Neural progenitor cell (in vitro differentiated cells): ENCODE results near the gene TRPM3. TPM values are rescaled to one million over a fixed set of nuclear protein-coding genes. Genes with fewer than 3 reads are reported as not detected.

Source experiments
- DNase-seq: peaks from one replicate; pipeline ENCODE4 v3.0.0-alpha.2; 2016; ENCODE audit warnings: low spot score
- H2AFZ ChIP-seq: fragments of 200-600 bp; sonication (generic); replicated peaks from 2 replicates; pipeline ENCODE4 v1.6.1; 2016; ENCODE audit warnings: antibody characterized with exemption
- H3F3A ChIP-seq: fragments of 200-600 bp; sonication (generic); 2 replicates; pipeline ENCODE4 v1.6.1; 2016; ENCODE audit warnings: antibody characterized with exemption, low read depth
- H3K27ac ChIP-seq: fragments of 200-600 bp; sonication (generic); 2 replicates; pipeline ENCODE4 v1.5.1; 2016; ENCODE audit warnings: mild to moderate bottlenecking
- H3K27me3 ChIP-seq: fragments of 200-600 bp; sonication (generic); 2 replicates; pipeline ENCODE4 v1.6.1; 2016; ENCODE audit warnings: mild to moderate bottlenecking, moderate library complexity
- H3K36me3 ChIP-seq: fragments of 200-600 bp; sonication (generic); 2 replicates; pipeline ENCODE4 v1.5.1; 2016
- H3K4me1 ChIP-seq: fragments of 200-600 bp; sonication (generic); 2 replicates; pipeline ENCODE4 v1.6.1; 2016; ENCODE audit warnings: mixed run types
- H3K4me2 ChIP-seq: fragments of 200-600 bp; sonication (generic); 2 replicates; pipeline ENCODE4 v1.6.1; 2016
- H3K4me3 ChIP-seq: fragments of 200-600 bp; sonication (generic); 2 replicates; pipeline ENCODE4 v1.5.1; 2016
- H3K79me2 ChIP-seq: fragments of 200-600 bp; sonication (generic); 2 replicates; pipeline ENCODE4 v1.6.1; 2016; ENCODE audit warnings: low read depth
- H3K9ac ChIP-seq: fragments of 200-600 bp; sonication (generic); 2 replicates; pipeline ENCODE4 v1.6.1; 2016
- H3K9me3 ChIP-seq: fragments of 200-600 bp; sonication (generic); 2 replicates; pipeline ENCODE4 v1.5.1; 2016; ENCODE audit warnings: low read depth
- H4K20me1 ChIP-seq: fragments of 200-600 bp; sonication (generic); 2 replicates; pipeline ENCODE4 v1.6.1; 2016; ENCODE audit warnings: low read depth
- H3K27ac Mint-ChIP-seq: 3 replicates; pipeline ENCODE4 v1.8.0; 2021; ENCODE audit warnings: mixed read lengths
- H3K27me3 Mint-ChIP-seq: 2 replicates; pipeline ENCODE4 v1.8.0; 2022; ENCODE audit warnings: low read depth, mild to moderate bottlenecking, inconsistent platforms, moderate library complexity, mixed read lengths; ENCODE audit not compliant: insufficient read depth
- H3K36me3 Mint-ChIP-seq: 3 replicates; pipeline ENCODE4 v1.8.0; 2021; ENCODE audit warnings: mixed read lengths
- H3K4me1 Mint-ChIP-seq: 3 replicates; pipeline ENCODE4 v1.8.0; 2021; ENCODE audit warnings: mixed read lengths
- H3K4me3 Mint-ChIP-seq: 3 replicates; pipeline ENCODE4 v1.8.0; 2021; ENCODE audit warnings: mild to moderate bottlenecking, moderate library complexity, mixed read lengths
- H3K9me3 Mint-ChIP-seq: 3 replicates; pipeline ENCODE4 v1.8.0; 2020; ENCODE audit warnings: mixed read lengths
- EZH2 ChIP-seq: fragments of 200-600 bp; sonication (generic); IDR thresholded peaks from 2 replicates; pipeline ENCODE4 v1.6.1; 2017; ENCODE audit warnings: antibody characterized with exemption, mild to moderate bottlenecking, moderate library complexity
- EZH2phosphoT487 ChIP-seq: fragments of 200-600 bp; sonication (generic); IDR thresholded peaks from 2 replicates; pipeline ENCODE4 v1.6.1; 2017; ENCODE audit warnings: antibody characterized with exemption
- total RNA-seq: library from RNA; depleted of rRNA; stranded (reverse); fragments of >200 nt; gene quantifications from 2 replicates; pipeline ENCODE4 v1.2.3, GENCODE V29; 2015; ENCODE audit warnings: low replicate concordance
- TF ChIP-seq, protein P1 (sequence below): fragments of 200-600 bp; sonication (generic); IDR thresholded peaks from 2 replicates; pipeline ENCODE4 v1.5.1; 2017; ENCODE audit warnings: antibody characterized with exemption, mild to moderate bottlenecking

Gene TRPM3
- total RNA-seq, 1 donor from 2014 or later, result 37.2 TPM

DNA sequence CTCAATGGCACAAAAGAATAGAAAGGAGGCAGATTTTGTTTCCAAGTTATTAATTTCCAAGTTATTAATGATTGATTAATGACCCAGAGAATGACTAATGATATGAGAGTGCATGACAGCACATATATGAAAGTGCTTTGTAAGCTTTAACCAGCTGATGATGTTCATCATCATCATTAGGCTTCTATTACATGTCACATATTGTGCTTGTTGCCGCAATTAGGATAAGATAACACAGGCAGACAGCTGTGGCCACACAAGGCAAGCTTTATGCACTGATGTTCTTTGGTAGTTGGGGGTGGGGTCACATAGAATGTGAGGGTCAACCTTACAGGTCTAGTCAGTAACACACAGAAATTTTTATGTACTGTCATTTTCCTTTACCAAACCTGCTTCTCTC, 219.7 kb downstream of the TRPM3 start:
- Mint-ChIP-seq H3K27ac (no peak overlapping the region), H3K9me3 (no peaks in the 10 kb centered on the region), H3K4me1 (peaks cover 31% of the 10 kb centered on the region), H3K4me3 (no peak overlapping the region), H3K36me3 (no peaks in the 10 kb centered on the region), H3K27me3 (no peaks in the 10 kb centered on the region)
- Histone ChIP-seq H3K27me3 (no peaks in the 10 kb centered on the region), H3K9ac (no peak overlapping the region), H3K4me1 (peaks cover 45% of the 10 kb centered on the region), H3K27ac (no peak overlapping the region), H3K4me2 (no peak overlapping the region), H4K20me1 (no peaks in the 10 kb centered on the region), H3K9me3 (no peaks in the 10 kb centered on the region), H3K36me3 (no peaks in the 10 kb centered on the region), H3K79me2 (peaks cover 15% of the 10 kb centered on the region), H3K4me3 (no peak overlapping the region), H3F3A (no peaks in the 10 kb centered on the region), H2AFZ (no peak overlapping the region)
- DNase-seq, result no peak
- TF ChIP-seq EZH2phosphoT487, result no peak

DNA sequence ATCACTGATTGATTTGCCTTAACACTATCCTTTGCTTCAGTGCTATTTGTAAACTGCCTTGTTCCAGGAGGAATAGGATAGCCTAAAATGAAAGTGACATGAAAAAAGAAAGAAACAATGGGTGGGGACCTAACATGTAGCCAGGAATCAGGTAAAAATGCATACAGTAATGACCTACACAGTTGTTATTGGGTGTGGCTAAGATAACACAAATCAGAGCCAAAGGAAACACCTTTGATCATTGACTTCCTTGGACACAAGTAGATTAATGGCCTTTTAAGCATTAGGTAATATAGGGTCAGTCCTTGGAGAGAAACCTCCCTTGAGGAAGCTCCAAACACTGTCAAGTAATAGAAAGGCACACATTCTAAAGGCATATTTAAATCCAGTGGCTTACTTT, 220.4 kb downstream of the TRPM3 start:
- no peak overlapping the region for H3K27ac Mint-ChIP-seq
- H2AFZ ChIP-seq, result no peak overlapping the region
- peaks cover 30% of the 10 kb centered on the region for H3K4me1 Mint-ChIP-seq
- no peaks in the 10 kb centered on the region for H4K20me1 ChIP-seq
- no peaks in the 10 kb centered on the region for H3K27me3 ChIP-seq
- H3K9me3 Mint-ChIP-seq, result no peaks in the 10 kb centered on the region
- TF ChIP-seq, protein P1, sequence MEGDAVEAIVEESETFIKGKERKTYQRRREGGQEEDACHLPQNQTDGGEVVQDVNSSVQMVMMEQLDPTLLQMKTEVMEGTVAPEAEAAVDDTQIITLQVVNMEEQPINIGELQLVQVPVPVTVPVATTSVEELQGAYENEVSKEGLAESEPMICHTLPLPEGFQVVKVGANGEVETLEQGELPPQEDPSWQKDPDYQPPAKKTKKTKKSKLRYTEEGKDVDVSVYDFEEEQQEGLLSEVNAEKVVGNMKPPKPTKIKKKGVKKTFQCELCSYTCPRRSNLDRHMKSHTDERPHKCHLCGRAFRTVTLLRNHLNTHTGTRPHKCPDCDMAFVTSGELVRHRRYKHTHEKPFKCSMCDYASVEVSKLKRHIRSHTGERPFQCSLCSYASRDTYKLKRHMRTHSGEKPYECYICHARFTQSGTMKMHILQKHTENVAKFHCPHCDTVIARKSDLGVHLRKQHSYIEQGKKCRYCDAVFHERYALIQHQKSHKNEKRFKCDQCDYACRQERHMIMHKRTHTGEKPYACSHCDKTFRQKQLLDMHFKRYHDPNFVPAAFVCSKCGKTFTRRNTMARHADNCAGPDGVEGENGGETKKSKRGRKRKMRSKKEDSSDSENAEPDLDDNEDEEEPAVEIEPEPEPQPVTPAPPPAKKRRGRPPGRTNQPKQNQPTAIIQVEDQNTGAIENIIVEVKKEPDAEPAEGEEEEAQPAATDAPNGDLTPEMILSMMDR, result no peak
- no peak for TF ChIP-seq EZH2
- TF ChIP-seq EZH2phosphoT487, result no peak
- H3K4me3 Mint-ChIP-seq, result no peak overlapping the region
- H3K4me3 ChIP-seq, result no peak overlapping the region
- no peak overlapping the region for H3K27ac ChIP-seq
- peaks cover 15% of the 10 kb centered on the region for H3K79me2 ChIP-seq
- no peaks in the 10 kb centered on the region for H3K36me3 ChIP-seq
- H3K4me1 ChIP-seq, result peaks cover 45% of the 10 kb centered on the region
- no peaks in the 10 kb centered on the region for H3K9me3 ChIP-seq
- no peaks in the 10 kb centered on the region for H3K36me3 Mint-ChIP-seq
- no peaks in the 10 kb centered on the region for H3K27me3 Mint-ChIP-seq
- no peak overlapping the region for H3K4me2 ChIP-seq
- H3F3A ChIP-seq, result no peaks in the 10 kb centered on the region
- no peak overlapping the region for H3K9ac ChIP-seq
- DNase-seq, result no peak

DNA sequence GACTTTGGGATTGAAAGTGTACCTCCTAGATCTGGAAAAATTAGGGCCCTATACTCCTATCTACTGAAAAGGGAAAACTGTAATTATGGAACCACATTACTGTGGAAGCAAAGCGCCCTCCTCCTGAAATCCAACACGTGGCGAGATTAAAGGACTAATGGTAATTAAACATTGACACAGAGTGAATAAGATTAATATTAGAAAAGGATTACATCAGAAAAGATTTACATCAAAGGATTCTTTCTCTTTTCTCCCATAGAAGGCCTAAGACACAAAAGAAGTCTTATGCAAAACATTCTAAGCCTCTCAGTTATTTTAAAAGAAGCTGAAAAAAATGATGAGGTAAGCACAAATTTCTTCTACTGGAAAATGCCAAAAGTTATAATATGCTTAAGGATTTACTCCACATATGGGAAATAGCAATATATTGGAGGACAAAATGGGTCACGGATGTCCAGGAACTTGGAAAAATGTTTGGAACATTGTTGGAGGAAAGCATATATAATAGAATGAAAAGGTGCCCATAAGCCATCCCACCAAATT, 227.8 kb downstream of the TRPM3 start:
- Mint-ChIP-seq H3K27me3 (no peaks in the 10 kb centered on the region), H3K4me3 (no peak overlapping the region), H3K4me1 (peaks cover 8% of the 10 kb centered on the region), H3K27ac (peak overlapping the region; percentile 7), H3K36me3 (peaks cover 2% of the 10 kb centered on the region), H3K9me3 (no peaks in the 10 kb centered on the region)
- Histone ChIP-seq H3K36me3 (no peaks in the 10 kb centered on the region), H3F3A (peaks cover 26% of the 10 kb centered on the region), H3K4me2 (peak overlapping the region; percentile 13), H3K4me3 (no peak overlapping the region), H3K27me3 (no peaks in the 10 kb centered on the region), H4K20me1 (no peaks in the 10 kb centered on the region), H3K4me1 (peaks cover 27% of the 10 kb centered on the region), H2AFZ (no peak overlapping the region), H3K9me3 (no peaks in the 10 kb centered on the region), H3K9ac (no peak overlapping the region), H3K27ac (peak overlapping the region; percentile 65), H3K79me2 (peaks cover 19% of the 10 kb centered on the region)
- DNase-seq, result no peak
- TF ChIP-seq EZH2phosphoT487 (no peak), EZH2 (no peak)
- TF ChIP-seq, protein P1, result no peak

DNA sequence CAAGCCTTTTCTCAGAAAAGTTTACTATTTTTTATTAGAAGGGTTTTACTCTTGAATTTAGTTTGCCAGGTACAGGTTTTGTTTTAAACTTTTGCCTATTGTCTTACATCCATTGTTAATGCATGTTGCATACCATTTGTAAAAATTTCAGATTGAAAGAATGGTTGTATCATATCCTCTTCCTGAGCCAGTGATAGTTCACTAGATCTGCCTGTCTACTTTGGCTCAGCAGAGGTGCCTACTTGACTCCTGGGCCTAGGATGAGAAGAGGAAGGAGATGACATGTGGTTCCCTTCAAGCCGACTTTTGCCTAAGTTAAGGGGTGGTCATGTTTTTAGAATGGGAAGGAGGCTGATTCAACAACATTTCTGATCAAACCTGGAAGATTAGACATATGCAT, 232.9 kb downstream of the TRPM3 start:
- peaks cover 43% of the 10 kb centered on the region for H3K4me1 ChIP-seq
- H3K4me3 Mint-ChIP-seq, result no peak overlapping the region
- H3K27ac Mint-ChIP-seq, result no peak overlapping the region
- no peak overlapping the region for H3K4me3 ChIP-seq
- H3F3A ChIP-seq, result peaks cover 6% of the 10 kb centered on the region
- H3K9me3 Mint-ChIP-seq, result no peaks in the 10 kb centered on the region
- H3K79me2 ChIP-seq, result peaks cover 25% of the 10 kb centered on the region
- no peaks in the 10 kb centered on the region for H4K20me1 ChIP-seq
- H3K27ac ChIP-seq, result no peak overlapping the region
- H3K9ac ChIP-seq, result no peak overlapping the region
- no peak overlapping the region for H3K4me2 ChIP-seq
- H3K36me3 ChIP-seq, result no peaks in the 10 kb centered on the region
- no peak for TF ChIP-seq EZH2phosphoT487
- TF ChIP-seq EZH2, result no peak
- TF ChIP-seq, protein P1, result no peak
- H2AFZ ChIP-seq, result no peak overlapping the region
- no peaks in the 10 kb centered on the region for H3K27me3 ChIP-seq
- H3K4me1 Mint-ChIP-seq, result peaks cover 28% of the 10 kb centered on the region
- peaks cover 9% of the 10 kb centered on the region for H3K36me3 Mint-ChIP-seq
- no peak for DNase-seq
- H3K9me3 ChIP-seq, result no peaks in the 10 kb centered on the region
- no peaks in the 10 kb centered on the region for H3K27me3 Mint-ChIP-seq
